ENCODE measurements around the gene KIF3A.

The KIF3A gene

GRCh38 chr5:132662925-132663770 lies 74.2 kb downstream of the KIF3A start:
- DNase-seq (ENCODE audit: low spot score), result no peak

- DNase-seq (ENCODE audit: low spot score), result no peak
Observed at GRCh38 chr5:132662004-132662401, 75.3 kb downstream of the KIF3A start.

- no peak for DNase-seq (ENCODE audit: low spot score)
Observed at GRCh38 chr5:132661231-132662003, 75.9 kb downstream of the KIF3A start.

GRCh38 chr5:132659598-132660493 lies 77.5 kb downstream of the KIF3A start:
- no peak for DNase-seq (ENCODE audit: low spot score)

GRCh38 chr5:132658381-132659302 lies 78.7 kb downstream of the KIF3A start:
- peak; percentile 26 for DNase-seq (ENCODE audit: low spot score)

- DNase-seq (ENCODE audit: low spot score), result no peak
Observed at GRCh38 chr5:132657676-132658380, 79.5 kb downstream of the KIF3A start, which contains the start of gene IL13. IL13 (plus strand) TSS chr5:132658173; CDS start chr5:132658187, 14 bp downstream.

- no peak for DNase-seq (ENCODE audit: low spot score)
Observed at GRCh38 chr5:132656774-132657355, 80.5 kb downstream of the KIF3A start.

- DNase-seq (ENCODE audit: low spot score), result peak; percentile 24
Observed at GRCh38 chr5:132655821-132656773, 81.2 kb downstream of the KIF3A start.

- no peak for DNase-seq (ENCODE audit: low spot score)
Observed at GRCh38 chr5:132653716-132654115, 83.6 kb downstream of the KIF3A start.

GRCh38 chr5:132651838-132652469 lies 85.4 kb downstream of the KIF3A start:
- DNase-seq (ENCODE audit: low spot score), result no peak

GRCh38 chr5:132648355-132648754 lies 89.0 kb downstream of the KIF3A start:
- no peak for DNase-seq (ENCODE audit: low spot score)

- DNase-seq (ENCODE audit: low spot score), result no peak
Observed at GRCh38 chr5:132647473-132647872, 89.9 kb downstream of the KIF3A start.

GRCh38 chr5:132646583-132647266 lies 90.6 kb downstream of the KIF3A start:
- no peak for DNase-seq (ENCODE audit: low spot score)

- no peak for DNase-seq (ENCODE audit: low spot score)
Observed at GRCh38 chr5:132644177-132644576, 93.2 kb downstream of the KIF3A start.
